Mucosa of descending colon (tissue), 3 donors: ENCODE results near the gene CRABP2. TPM values are rescaled to one million over a fixed set of nuclear protein-coding genes. Genes with fewer than 3 reads are reported as not detected.
A peak's percentile ranks its signal among the peaks of the same experiment; 100 is the strongest.

Source experiments
- ATAC-seq: fragments of 200-7000 bp; cut with Tn5 transposase; one replicate; pipeline ENCODE4 v1.9.1; 2020; ENCODE audit warnings: mild to moderate bottlenecking, moderate library complexity
- DNase-seq, 3 donors: peaks; one replicate each; pipeline ENCODE4 v3.0.0-alpha.2; 2020
- H3K36me3 ChIP-seq: fragments of 200-600 bp; one replicate; pipeline ENCODE4 v1.8.0; 2021; ENCODE audit warnings: low read depth, mild to moderate bottlenecking
- H3K4me1 ChIP-seq: fragments of 200-600 bp; one replicate; pipeline ENCODE4 v1.8.0; 2021; ENCODE audit warnings: low read depth, mild to moderate bottlenecking
- H3K4me3 ChIP-seq: fragments of 200-600 bp; one replicate; pipeline ENCODE4 v1.8.0; 2021; ENCODE audit warnings: mild to moderate bottlenecking
- H3K9me3 ChIP-seq: fragments of 200-600 bp; one replicate; pipeline ENCODE4 v1.8.0; 2021; ENCODE audit warnings: mild to moderate bottlenecking
- intact Hi-C, 2 donors: fragments of 100-400 bp; cut with DNase I in 1 of 2; cut with micrococcal nuclease in 1 of 2; formaldehyde crosslinking; loops; one replicate each; pipeline versions ENCODE4 v1.11.0 to v1.11.1; 2022; cut with DNase I, micrococcal nuclease
- total RNA-seq, 3 donors: library from RNA; stranded (reverse); fragmentation: NEBNext Ultra II Directional in 2 of 3; extraction: Animal tissue kit (Norgen Biotek cat#: 25700) in 2 of 3; gene quantifications; one replicate each; pipeline versions ENCODE4 v1.2.1 to v1.2.4, GENCODE V29; 2021 to 2023
- TF ChIP-seq, protein P1 (sequence below): fragments of 200-600 bp; IDR thresholded peaks from one replicate; pipeline ENCODE4 v1.8.0; 2022; ENCODE audit warnings: antibody characterized with exemption, mild to moderate bottlenecking
- donor health status: DM: no; HTN: no; CAD: no; lungs with moderate emphysema.
- donor health status: DM: no; HTN: no; CAD: no.
- donor health status: DM: no; HTN: yes; CAD: no.

Gene CRABP2
- total RNA-seq, 3 donors from 2014 or later: 0.38 to 2.2 (median 1.2) TPM

GRCh38 chr1:156670359-156670758 is 35.0 kb downstream of the CRABP2 start:
- H3K4me1 ChIP-seq: peaks cover 2% of the 10 kb centered on the region

GRCh38 chr1:156669794-156670193 is 35.6 kb downstream of the CRABP2 start:
- intact Hi-C loops: no loop called here
- no peak for ATAC-seq
- H3K36me3 ChIP-seq: no peaks in the 10 kb centered on the region
- no peaks in the 10 kb centered on the region for H3K9me3 ChIP-seq
- peaks cover 8% of the 10 kb centered on the region for H3K4me1 ChIP-seq
- DNase-seq: peak in 1 of 3 donors; percentile 12
- no peak overlapping the region for H3K4me3 ChIP-seq
- TF ChIP-seq, protein P1, sequence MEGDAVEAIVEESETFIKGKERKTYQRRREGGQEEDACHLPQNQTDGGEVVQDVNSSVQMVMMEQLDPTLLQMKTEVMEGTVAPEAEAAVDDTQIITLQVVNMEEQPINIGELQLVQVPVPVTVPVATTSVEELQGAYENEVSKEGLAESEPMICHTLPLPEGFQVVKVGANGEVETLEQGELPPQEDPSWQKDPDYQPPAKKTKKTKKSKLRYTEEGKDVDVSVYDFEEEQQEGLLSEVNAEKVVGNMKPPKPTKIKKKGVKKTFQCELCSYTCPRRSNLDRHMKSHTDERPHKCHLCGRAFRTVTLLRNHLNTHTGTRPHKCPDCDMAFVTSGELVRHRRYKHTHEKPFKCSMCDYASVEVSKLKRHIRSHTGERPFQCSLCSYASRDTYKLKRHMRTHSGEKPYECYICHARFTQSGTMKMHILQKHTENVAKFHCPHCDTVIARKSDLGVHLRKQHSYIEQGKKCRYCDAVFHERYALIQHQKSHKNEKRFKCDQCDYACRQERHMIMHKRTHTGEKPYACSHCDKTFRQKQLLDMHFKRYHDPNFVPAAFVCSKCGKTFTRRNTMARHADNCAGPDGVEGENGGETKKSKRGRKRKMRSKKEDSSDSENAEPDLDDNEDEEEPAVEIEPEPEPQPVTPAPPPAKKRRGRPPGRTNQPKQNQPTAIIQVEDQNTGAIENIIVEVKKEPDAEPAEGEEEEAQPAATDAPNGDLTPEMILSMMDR: no peak

More at GRCh38 chr1:156670359-156670758, 35.0 kb downstream of the CRABP2 start:
- intact Hi-C loops: no loop called here
- no peak overlapping the region for H3K4me3 ChIP-seq
- DNase-seq (peak in 1 of 3 donors; percentile 13), ATAC-seq (no peak)
- TF ChIP-seq, protein P1: no peak
- no peaks in the 10 kb centered on the region for H3K36me3 ChIP-seq
- no peaks in the 10 kb centered on the region for H3K9me3 ChIP-seq

DNA sequence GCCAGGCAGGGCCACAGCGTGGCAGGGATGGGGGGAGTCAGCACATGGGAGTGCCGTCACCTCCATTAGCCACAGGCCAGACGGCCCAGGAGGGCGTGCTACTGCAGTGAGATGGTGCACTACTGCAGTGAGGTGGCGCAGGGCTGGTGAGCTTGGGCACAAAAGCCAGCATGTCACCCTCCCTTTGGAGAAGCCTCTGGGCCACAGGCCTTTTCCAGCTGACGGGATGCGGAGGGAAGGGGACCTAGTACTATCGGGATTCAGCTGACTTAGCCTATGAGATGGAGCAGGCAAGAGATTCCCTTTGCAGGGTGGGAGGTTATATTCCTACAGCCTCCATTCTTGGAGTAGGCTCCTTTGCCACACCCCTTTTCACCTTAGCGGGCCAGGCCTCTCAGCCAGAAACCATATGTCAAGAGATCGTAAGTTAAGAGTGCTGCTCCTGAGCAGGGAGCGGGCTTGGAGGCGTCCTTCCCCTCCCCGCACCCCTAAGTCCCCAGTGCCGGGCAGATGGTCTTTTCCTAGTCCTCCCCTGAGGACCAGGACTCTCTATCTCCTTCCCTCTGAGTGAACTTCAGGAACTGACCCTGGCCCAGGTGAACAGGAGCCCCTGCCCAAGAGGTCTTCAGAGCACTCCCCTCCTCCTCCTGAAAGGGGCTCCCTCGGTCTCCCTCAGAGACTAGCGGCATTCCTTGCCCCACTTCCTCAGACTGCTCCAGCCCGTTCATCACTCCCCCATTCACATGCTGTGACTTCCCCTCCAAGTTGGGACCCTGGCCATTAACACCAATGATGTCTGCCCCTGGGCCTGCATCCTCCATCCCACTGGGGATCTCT is 36.4 kb downstream of the CRABP2 start:
- intact Hi-C loops: no loop called here
- DNase-seq (peak in 1 of 3 donors; percentile 49), ATAC-seq (no peak)
- Histone ChIP-seq H3K4me1 (peaks cover 15% of the 10 kb centered on the region), H3K4me3 (no peak overlapping the region), H3K9me3 (no peaks in the 10 kb centered on the region), H3K36me3 (no peaks in the 10 kb centered on the region)
- TF ChIP-seq, protein P1: no peak

DNA sequence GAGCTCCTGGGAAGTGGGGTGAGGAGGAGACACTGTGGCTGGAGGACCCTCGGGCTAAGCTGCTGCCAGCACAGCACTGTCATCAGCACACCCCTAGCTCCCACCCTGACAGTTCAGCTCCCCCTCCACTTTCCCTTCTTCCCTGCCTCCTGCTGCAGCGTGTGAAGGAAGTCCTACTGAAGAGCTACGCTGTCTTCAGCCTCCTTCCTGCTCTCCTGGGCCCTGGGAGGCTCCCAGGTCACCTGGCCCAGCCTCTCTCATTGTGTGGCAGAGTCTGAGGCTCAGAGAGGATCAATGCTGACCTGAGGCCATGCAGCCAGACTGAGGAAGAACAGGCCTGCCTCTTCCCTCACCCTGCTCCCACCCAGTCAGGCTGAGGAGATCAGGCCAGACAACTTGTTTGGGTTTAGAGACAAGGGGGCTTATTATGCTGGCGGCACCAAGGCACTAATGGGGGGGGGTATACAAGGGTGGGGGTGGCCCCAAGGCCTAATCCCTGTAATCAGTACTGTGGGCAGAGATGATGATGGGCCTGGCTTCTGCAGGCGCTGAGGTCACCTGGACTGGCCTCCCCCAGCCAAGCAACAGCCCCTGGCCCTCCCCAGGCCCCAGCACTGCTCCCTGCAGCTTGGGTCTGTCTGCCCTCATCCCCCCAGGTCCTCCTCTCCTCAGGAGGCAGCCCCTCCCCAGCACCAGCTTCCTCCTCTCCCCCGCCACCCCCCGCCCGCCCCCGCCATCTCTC is 37.2 kb downstream of the CRABP2 start:
- Histone ChIP-seq H3K36me3 (no peaks in the 10 kb centered on the region), H3K9me3 (no peaks in the 10 kb centered on the region), H3K4me3 (no peak overlapping the region), H3K4me1 (peaks cover 15% of the 10 kb centered on the region)
- intact Hi-C loops: no loop called here
- no peak for ATAC-seq
- TF ChIP-seq, protein P1: no peak
- DNase-seq: peak in 1 of 3 donors; percentile 29

DNA sequence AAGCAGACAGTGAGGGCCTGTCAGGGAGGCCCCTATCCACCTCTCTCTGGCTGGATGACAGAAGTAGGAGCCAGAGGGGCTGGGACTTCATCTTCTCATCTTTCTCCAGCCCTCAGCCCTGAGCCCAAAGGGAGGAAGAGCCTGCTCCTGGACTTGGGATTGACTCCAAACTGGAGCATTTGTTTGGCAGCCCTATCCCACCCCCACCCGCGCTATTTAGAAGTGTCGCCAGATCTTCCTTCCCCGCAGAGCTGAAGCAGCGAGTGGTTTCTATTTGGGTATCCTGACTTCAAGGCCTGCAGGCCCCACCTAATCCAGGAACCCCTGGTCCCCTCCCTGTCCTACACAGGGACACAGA is 37.8 kb downstream of the CRABP2 start:
- ATAC-seq (no peak), DNase-seq (no peak)
- Histone ChIP-seq H3K36me3 (no peaks in the 10 kb centered on the region), H3K4me3 (no peak overlapping the region), H3K4me1 (peaks cover 17% of the 10 kb centered on the region), H3K9me3 (no peaks in the 10 kb centered on the region)
- intact Hi-C loops: no loop called here
- TF ChIP-seq, protein P1: no peak
